Gastroesophageal sphincter (tissue), 3 donors: Measurements from ENCODE around the gene LDLRAD4.

Source experiments
- EP300 ChIP-seq: sonication (generic); formaldehyde crosslinking; IDR thresholded peaks from one replicate; pipeline ENCODE4 v1.6.1; 2017; ENCODE audit warnings: antibody characterized with exemption, mild to moderate bottlenecking
- POLR2AphosphoS5 ChIP-seq: sonication (generic); formaldehyde crosslinking; IDR thresholded peaks from one replicate; pipeline ENCODE4 v1.6.1; 2017; ENCODE audit warnings: antibody characterized with exemption
- TF ChIP-seq, protein P1 (sequence below), 4 experiments: fragments of 200-600 bp in 2 of 4; fragments of 450-650 bp in 2 of 4; sonication (generic) in 1 of 4; IDR thresholded peaks; one replicate each; pipeline ENCODE4 v1.5.1; 2017 to 2019; ENCODE audit warnings: antibody characterized with exemption in 4 of 4, mild to moderate bottlenecking in 2 of 4, moderate library complexity in 2 of 4

- TF ChIP-seq, protein P1, sequence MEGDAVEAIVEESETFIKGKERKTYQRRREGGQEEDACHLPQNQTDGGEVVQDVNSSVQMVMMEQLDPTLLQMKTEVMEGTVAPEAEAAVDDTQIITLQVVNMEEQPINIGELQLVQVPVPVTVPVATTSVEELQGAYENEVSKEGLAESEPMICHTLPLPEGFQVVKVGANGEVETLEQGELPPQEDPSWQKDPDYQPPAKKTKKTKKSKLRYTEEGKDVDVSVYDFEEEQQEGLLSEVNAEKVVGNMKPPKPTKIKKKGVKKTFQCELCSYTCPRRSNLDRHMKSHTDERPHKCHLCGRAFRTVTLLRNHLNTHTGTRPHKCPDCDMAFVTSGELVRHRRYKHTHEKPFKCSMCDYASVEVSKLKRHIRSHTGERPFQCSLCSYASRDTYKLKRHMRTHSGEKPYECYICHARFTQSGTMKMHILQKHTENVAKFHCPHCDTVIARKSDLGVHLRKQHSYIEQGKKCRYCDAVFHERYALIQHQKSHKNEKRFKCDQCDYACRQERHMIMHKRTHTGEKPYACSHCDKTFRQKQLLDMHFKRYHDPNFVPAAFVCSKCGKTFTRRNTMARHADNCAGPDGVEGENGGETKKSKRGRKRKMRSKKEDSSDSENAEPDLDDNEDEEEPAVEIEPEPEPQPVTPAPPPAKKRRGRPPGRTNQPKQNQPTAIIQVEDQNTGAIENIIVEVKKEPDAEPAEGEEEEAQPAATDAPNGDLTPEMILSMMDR (IDR thresholded peaks at IDR 0.05), result no peak
- no peak for TF ChIP-seq POLR2AphosphoS5
- TF ChIP-seq EP300, result no peak
Observed at GRCh38 chr18:13610555-13611141, 392.1 kb downstream of the LDLRAD4 start.
